DLD1 (cell line): Measurements from ENCODE around the gene SND1.

Source experiments
- in situ Hi-C: cut with HindIII; loops from 2 replicates; pipeline ENCODE4 v1.10.0; 2017; ENCODE audit warnings: low sequenced_read_pairs

The SND1 gene

DNA sequence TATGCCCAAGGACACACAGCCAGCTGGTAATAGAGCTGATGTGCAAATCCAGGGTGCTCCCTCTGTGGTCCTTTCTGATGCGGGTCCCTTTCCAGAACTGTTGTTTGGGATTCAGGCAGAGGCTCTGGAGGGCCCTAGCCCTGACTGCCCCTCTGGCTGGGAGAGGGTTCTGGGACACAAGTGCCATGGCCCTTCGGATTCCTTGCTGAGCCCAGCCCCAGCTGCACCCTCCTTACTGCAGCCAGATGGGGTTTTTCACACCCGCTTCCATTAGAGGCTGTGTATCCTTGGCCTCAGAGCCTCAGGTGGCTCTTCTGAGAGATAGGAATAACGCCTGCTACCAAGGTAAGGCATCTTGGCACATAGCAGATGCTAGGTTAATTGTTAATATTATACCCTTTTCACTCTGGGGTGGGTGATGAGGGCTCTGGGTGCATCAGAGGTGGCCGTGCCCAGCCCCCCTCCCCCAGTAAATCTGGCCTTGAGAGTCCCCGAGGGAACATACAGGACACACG lies 469.0 kb downstream of the SND1 start:
- in situ Hi-C loops, result no loop called here

DNA sequence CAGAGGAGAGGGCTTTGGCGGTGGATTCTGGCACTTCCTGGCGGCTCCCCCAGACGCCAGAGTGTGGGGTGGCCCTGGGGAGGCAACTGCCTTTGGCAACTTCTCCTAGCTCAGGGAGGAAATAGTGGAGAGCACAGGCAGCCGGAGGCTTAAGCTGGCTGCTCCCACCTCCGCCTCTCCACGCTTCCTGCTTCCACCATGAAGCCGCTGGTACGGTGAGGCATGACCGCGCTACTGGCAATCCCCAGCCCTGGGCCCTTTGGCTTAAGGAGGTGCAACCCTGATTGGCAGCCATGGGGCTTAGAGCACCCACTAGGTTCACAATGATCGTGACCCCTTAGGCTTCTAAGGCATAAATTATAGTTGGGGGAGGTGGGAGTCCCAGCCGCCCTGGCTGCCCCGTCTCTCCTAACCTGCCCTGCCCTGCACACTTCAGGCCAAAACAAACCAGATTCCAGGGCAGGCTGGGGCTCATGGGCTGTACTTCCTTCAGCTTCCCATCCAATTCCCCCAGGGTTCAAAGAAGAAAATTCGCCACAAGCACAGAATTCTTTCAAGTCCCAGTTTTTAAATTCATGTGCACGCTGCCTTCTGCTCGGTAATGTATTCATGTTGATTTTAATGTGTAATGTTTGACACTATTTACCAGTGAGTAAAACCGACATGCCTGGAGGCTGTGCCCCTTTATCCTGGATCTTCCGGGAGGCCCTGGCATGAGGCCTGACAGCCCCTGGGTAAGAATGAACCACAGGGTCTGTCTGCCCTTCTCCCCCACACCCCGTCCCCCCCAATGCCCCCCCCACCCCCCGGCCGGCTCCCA lies 469.9 kb downstream of the SND1 start:
- in situ Hi-C loops, result no loop called here

DNA sequence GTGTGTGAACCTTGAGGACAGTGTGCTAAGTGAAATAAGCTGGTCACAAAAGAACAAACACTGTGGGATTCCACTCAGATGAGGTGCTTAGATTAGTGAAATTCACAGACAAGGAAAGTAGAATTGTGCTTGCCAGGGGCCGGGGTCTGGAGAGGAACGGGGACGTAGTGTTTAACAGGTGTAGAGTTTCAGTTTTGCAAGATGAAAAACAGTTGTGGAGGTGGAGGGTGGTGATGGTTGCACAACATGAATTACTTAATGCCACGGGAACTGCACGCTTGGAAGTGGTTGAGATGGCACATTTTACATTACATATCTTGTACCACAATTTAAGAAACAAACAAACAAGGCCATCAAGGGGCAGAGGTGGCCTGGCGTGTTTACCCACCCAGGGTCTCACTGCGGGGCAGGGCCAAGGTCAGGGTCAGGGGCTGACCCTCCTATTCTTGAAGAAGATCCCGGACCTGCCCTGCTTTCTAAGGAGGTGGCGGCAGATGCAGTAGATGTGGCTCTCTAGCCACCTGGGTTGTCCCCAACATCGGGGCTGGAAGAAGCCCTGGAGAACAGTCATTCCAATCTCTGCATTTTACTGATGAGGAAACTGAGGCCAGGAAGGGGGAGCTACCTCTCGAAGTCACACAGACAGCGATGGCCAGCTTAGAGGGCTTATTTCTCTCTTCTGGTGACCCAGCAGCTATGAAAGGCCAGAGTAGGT lies 470.7 kb downstream of the SND1 start:
- in situ Hi-C loops, result no loop called here

DNA sequence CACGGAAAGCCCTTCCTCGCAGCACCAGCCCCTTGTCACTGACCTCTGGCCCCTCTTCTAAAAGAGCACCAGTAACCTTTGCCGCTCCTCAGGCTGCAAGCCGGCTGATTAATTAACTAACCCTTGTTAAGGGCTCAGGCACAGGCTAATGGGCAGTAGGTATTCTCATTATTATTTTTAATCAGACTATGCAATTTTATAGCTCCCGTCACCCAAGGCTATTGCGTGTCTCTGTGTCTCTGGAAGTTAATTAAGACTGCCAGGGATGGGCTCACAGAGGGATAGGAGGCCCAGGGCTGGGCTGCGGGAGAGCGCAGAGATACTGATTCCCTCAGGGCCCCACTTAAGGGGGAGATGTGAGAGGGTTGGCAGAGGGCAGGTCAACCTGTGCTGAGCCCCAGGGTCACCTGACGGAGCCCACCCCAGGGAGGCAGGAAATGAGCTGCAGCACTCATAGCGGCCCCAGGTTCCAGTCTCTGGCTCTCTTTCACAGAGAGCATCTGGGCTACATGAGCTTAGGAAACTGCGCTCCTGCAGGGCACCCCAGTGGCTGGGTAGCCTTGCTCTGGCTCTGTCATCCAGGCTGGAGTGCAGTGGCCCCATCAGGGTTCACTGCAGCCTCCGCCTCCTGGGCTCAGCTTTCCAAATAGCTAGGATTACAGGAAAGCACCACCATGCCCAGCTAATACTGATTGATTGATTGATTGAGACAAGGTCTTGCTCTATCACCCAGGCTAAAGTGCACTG lies 471.5 kb downstream of the SND1 start:
- in situ Hi-C loops, result no loop called here

DNA sequence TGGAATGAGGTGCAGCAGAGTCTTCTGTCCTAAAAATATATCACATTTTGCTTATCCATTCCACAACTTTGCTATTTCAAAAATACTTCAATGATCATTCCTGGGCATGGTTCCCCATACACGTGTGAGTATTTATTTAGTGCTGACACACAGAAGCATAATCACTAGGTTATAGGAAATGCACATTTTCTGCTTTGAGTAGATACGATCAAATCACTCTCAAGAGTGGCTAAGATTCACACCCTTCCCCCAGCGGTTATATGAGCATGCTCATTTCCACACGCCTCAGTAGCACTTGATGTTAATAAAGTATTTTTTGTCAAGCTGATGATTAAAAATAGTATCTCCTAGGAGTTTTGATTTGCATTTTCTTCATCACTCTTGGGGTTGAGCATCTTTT lies 472.8 kb downstream of the SND1 start:
- in situ Hi-C loops, result no loop called here

DNA sequence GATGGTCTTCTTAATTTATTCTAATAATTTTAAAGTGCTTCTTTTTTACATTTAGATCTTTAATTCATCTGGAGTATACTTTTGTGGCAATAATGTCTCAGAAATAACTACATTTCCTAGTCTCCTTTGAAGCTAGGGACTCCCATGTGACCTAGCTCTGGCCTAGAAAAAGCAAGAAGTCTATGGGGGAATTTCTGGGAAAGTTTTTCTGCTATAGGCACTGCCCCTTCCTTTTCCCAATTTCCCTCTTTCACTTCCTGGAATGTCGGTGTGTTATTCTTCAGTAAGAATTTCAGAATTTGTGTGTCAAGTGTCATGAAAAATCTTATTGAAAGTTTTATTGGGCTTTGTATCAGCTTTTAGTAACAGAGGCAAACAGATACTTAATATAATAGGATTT lies 473.8 kb downstream of the SND1 start:
- in situ Hi-C loops, result no loop called here

DNA sequence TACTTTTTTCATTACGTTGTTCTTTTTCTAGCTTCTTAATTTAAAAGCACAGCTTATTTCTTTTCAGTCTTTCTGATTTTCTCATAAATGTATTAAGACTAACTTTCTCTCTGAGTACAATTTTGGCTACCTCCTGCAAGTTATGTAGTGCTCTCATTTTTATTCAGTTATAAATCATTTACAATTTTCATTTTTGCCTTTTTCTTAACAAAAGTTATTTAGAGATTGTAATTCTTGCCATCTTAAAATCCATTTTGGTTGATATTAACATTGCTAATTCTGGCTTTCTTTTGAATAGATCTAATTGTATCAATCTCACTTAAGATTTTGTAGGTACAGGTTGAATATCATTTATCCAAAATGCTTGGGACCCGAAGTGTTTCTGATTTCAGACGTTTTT lies 476.4 kb downstream of the SND1 start:
- in situ Hi-C loops, result no loop called here

DNA sequence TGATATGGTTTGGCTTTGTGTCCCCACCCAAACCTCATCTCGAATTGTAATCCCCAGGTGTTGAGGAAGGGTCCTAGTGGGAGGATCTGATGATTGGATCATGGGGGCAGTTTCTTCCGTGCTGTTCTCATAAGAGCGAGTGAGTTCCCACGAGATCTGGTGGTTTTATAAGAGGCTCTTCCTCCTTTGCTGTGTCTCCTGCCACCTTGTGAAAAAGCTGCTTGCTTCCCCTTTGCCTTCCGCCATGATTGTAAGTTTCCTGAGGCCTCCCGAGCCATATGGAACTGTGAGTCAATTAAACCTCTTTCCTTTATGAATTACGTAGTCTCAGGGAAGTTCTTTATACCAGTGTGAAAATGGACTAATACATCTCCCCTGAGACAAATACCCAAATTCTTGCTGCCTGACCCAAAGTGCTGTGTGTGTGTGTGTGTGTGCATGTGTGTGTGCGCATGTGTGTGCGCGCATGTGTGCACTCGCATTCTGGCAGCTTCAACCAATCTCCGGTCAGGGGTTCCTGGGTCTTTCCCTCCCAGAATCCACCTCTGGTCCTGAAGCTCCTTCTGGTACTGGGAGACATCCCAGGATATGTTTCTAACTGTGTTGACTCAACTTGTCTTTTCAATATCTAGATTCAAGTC lies 477.4 kb downstream of the SND1 start:
- in situ Hi-C loops, result no loop called here

DNA sequence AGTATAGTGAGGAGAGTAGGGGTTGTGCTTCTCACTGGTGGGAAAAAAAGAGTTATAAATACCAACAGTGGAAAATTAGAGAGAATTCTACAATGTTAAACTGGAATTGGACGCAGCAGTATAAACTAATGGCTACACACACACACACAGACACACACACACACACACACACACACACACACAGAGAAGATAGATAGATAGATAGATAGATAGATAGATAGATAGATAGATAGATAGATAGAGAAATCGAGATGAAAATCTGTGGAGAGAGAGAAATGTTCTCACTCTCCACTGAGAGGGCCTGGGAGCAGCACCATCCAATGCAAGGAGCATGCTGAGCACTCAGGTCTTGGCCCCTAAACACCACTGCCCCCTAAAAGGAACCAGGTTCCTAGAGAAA lies 479.1 kb downstream of the SND1 start:
- in situ Hi-C loops, result no loop called here

DNA sequence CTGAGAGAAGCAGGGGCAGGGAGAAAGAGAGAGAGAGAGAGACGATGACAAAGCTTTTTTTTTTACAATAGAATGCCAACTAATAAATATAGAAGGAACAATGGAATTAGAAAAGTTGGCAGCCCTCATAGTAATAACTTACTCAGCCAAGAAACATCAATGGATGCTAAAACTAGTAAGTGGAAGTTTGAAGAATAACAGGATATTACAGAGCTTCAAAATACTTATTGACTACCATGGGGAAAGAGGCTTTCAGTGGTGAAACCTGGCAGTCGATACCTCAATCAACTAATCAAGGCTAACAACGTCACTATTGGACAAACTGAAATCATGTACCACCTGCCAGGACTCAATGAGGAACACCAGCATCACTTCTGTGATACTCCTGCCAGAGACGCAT lies 479.7 kb downstream of the SND1 start:
- in situ Hi-C loops, result no loop called here

DNA sequence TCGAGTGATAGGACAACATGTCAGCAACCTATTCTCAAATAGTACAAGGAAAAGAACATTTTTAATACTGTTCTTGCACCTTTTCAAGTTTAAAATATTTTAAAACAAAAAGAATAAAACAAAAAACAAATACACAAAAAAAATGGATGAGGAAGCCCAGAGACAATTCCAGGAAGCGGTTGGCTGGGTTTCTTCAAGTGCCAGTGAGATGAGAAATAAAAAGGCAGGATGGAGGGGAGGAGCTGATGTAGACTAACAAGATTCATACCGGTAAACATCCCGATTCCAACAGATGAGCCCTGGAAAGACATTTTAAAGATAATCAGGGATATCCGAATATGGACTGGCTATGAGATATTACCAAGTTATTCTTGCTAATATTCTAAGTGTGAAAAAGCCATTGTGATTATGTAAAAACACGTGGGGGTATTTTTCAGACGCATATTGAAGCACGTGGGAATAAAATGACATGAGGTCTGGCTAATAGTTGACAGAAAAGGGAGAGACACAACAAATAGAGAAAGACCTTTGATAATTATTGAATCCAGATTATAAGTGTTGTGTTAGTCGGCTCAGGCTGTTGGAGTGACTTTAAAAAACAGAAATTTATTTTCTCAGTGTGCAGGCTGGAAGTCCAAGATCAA lies 480.6 kb downstream of the SND1 start:
- in situ Hi-C loops, result no loop called here

DNA sequence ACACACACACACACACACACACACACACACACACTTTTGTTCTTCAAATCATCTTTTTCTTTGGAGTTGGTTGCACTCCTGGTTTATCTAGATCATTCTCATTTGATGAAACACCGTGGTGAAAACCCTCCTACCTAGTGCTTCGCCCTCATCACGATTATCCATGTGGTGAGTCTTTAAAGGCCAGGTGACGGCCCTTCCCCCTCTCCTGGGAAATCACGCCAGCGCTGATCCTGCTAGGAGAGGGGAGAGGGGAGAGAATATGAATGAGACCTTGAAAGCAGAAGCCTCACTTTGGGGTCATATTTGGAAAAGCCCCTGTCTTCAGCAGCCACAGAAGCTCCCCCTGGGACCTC lies 483.1 kb downstream of the SND1 start:
- in situ Hi-C loops, result no loop called here

DNA sequence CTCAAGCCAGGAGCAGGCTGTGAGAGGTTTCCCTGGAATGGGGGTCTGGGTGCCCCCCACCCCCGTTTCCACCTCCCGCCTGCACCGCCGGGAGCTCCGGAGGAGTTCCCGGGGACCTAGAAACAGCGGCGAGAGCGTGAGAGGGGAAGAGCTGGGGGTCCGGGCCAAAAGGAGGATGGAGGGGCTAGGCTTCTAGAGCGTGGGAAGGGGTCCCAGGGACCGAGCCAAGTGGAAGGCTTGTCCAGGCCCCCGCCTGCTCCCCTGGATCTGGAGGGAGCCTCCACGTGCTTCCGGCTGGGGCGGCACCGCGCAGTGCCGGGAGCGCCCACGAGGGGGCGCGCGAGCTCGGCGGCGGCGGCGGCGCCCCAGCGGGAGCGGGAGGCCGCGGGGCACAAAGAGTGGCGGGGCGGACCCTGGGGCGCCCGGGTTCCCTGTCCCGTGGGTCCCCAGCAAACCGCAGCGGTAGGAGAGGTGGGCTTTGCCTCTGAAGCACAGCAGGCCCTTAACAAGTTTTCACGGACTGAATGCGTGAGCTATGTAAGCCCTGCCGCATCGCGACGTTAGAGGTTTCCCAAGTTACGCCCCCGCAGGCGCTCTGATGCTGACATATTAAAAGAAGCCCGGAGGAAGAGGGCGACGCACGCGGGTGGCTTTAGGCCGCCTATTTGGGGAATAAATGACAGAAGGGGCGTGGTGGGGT lies 483.7 kb downstream of the SND1 start:
- in situ Hi-C loops, result no loop called here

DNA sequence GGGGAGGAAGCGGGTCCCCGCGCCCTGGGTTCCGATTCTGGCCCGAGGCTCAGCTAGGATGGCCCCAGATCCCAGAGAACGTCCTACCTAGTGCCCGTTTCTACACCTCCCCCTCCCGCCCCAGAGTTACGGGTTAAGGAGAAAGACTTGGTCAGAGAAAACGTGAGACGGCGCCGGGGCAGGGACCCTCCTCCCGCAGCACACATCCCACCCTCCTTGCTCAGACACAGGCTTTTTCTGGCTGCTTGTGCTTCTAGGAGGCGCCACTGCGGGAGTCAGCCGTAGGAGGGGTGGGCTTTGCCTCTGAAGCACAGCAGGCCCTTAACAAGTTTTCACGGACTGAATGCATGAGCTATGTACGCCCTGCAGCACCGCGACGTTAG lies 484.2 kb downstream of the SND1 start:
- in situ Hi-C loops, result no loop called here

DNA sequence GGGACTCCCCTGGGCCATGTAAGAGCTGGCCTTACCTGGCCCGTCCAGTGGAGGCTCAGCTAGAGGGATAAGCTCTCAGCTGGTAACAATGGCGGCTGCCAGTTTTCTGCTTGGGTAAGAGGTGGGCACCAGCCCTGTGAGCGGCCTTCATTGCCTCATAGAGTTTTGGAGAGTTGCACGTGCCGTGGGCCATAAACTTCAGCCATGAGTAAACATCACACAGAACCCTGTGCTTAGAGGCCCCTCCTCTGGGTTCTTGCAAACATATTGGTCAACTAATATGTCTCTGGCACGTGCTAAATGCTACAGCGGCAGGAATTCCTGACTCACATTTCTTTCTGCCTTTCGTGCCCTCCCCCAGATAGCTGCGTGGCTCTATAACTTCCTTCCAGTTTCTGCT lies 485.2 kb downstream of the SND1 start:
- in situ Hi-C loops, result no loop called here

DNA sequence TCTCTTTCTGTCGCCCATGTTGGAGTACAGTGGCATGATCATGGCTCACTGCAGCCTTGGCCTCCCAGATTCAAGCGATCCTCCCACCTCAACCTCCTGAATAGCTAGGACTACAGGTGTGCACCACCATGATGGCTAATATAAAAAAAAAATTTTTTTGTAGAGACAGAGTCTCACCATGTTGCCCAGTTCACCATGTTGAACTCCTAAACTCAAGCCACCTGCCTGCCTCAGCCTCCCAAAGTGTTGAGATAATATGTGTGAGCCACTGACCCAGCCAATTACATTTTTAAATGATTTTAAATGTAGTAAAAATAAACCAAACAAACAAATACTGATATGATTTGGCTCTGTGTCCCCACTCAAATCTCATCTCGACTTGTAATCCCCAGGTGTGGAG lies 487.4 kb downstream of the SND1 start:
- in situ Hi-C loops, result no loop called here

DNA sequence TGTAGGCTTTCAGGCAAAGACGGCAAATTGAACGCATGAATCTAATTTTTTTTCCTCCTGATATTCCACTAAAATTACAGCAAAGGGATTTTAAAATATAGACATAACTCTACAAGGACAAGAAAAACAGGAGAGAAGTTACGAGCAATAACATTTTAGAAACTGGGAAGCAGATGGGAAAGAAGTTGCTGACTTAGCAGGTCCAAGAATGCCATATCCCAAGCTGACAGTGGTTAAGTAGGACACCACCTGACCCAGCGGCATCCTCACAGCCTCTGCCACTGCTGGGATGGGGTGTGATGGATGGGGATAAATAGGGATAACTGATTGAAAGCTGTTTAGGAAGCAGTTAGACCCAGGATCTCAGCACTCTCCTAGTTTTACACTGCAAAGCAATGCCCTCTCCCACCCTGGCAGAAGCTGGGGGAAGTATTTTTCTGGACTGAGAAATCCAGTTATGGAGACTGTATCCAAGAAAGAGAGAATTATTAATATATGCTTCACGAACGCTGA lies 489.7 kb downstream of the SND1 start:
- in situ Hi-C loops, result no loop called here
